ENCODE data around the gene PSMD13.
"Not testable (repeated sequence)": the region's sequence is repeated elsewhere in the genome, so short reads cannot be mapped to it uniquely, and the experiment has no call there.

PSMD13 gene
- long read RNA-seq, transcript PSMD13-212 (13 exons, 1,991 nt): major isoform, 520 of 563 reads
- long read RNA-seq, transcript PSMD13-204 (12 exons, 1,632 nt): minor isoform, 25 of 563 reads
- long read RNA-seq, partial matches to known transcripts: 1 of 563 reads
- long read RNA-seq, other reads (novel, unspliced or antisense): 17 of 563 reads

GRCh38 chr11:236774-237767, at the start of gene PSMD13:
Gene PSMD13 (plus strand): TSS chr11:236976. CDS start chr11:237050, 74 bp downstream.
- peak within 1 kb of the TSS; percentile 99 for H3K4me3 ChIP-seq (replicated peaks; ENCODE audit: insufficient read depth, low read length)
- peak within 1 kb of the TSS; percentile 96 for H3K27ac ChIP-seq (replicated peaks)
- TF ChIP-seq SPI1 (IDR thresholded peaks at IDR 0.05; ENCODE audit: borderline replicate concordance, low read depth) (peak; percentile 31; the same call in 1 of the 2 replicates), GABPA (IDR thresholded peaks at IDR 0.05; ENCODE audit: low read depth) (peak; percentile 81), REST (IDR thresholded peaks at IDR 0.05; ENCODE audit: insufficient replicate concordance, low read depth) (no peak), POLR2AphosphoS5 (IDR thresholded peaks at IDR 0.05; ENCODE audit: low read depth) (peak; percentile 42; the same call in 1 of the 2 replicates), CTCF (IDR thresholded peaks at IDR 0.05; ENCODE audit: insufficient read depth, low read length) (no peak)
- DNase-seq (ENCODE audit: low read depth in 1 of 2, low spot score in 1 of 2): peak; percentile 67 to 80
- no peaks in the 10 kb centered on the region for H3K27me3 ChIP-seq (ENCODE audit: insufficient read depth, poor library complexity, severe bottlenecking)

GRCh38 chr11:189200-189783, 47.5 kb upstream of the PSMD13 start:
- DNase-seq (ENCODE audit: low read depth in 1 of 2, low spot score in 1 of 2); H3K4me3 ChIP-seq (replicated peaks; ENCODE audit: insufficient read depth, low read length); H3K27ac ChIP-seq (replicated peaks); H3K27me3 ChIP-seq (ENCODE audit: insufficient read depth, poor library complexity, severe bottlenecking): not testable (repeated sequence)

GRCh38 chr11:189843-190311, 46.9 kb upstream of the PSMD13 start:
- not testable (repeated sequence) for H3K27ac ChIP-seq (replicated peaks); H3K27me3 ChIP-seq (ENCODE audit: insufficient read depth, poor library complexity, severe bottlenecking); H3K4me3 ChIP-seq (replicated peaks; ENCODE audit: insufficient read depth, low read length)
- DNase-seq (ENCODE audit: low read depth in 1 of 2, low spot score in 1 of 2): peak in 1 of 2 experiments; percentile 55

- not testable (repeated sequence) for H3K4me3 ChIP-seq (replicated peaks; ENCODE audit: insufficient read depth, low read length); H3K27ac ChIP-seq (replicated peaks); DNase-seq (ENCODE audit: low read depth in 1 of 2, low spot score in 1 of 2); H3K27me3 ChIP-seq (ENCODE audit: insufficient read depth, poor library complexity, severe bottlenecking)
Observed at GRCh38 chr11:190546-190945, 46.2 kb upstream of the PSMD13 start.

GRCh38 chr11:191490-192478, 45.0 kb upstream of the PSMD13 start:
- not testable (repeated sequence) for H3K27me3 ChIP-seq (ENCODE audit: insufficient read depth, poor library complexity, severe bottlenecking); H3K4me3 ChIP-seq (replicated peaks; ENCODE audit: insufficient read depth, low read length); H3K27ac ChIP-seq (replicated peaks)
- peak in 1 of 2 experiments; percentile 9 for DNase-seq (ENCODE audit: low read depth in 1 of 2, low spot score in 1 of 2)

GRCh38 chr11:192674-193128, 44.1 kb upstream of the PSMD13 start, which contains the start of gene SCGB1C1:
Gene SCGB1C1 (plus strand): TSS chr11:193078. CDS start chr11:193100, 22 bp downstream.
- not testable (repeated sequence) for H3K27ac ChIP-seq (replicated peaks); DNase-seq (ENCODE audit: low read depth in 1 of 2, low spot score in 1 of 2); H3K4me3 ChIP-seq (replicated peaks; ENCODE audit: insufficient read depth, low read length); H3K27me3 ChIP-seq (ENCODE audit: insufficient read depth, poor library complexity, severe bottlenecking)

- H3K4me3 ChIP-seq (replicated peaks; ENCODE audit: insufficient read depth, low read length); H3K27ac ChIP-seq (replicated peaks); H3K27me3 ChIP-seq (ENCODE audit: insufficient read depth, poor library complexity, severe bottlenecking); DNase-seq (ENCODE audit: low read depth in 1 of 2, low spot score in 1 of 2): not testable (repeated sequence)
Observed at GRCh38 chr11:193481-193880, 43.3 kb upstream of the PSMD13 start.
